ENCODE data around the gene GOLGA5. TPM values are rescaled to one million over a fixed set of nuclear protein-coding genes. Genes with fewer than 3 reads are reported as not detected.

GOLGA5 gene
- total RNA-seq, 1 experiment from 2014 or later, result 25.4 TPM

GRCh38 chr14:92787554-92787953, 6.6 kb upstream of the GOLGA5 start:
- H4K91ac ChIP-seq (ENCODE audit: insufficient read length, low read depth, low read length), result no peak overlapping the region
- no peak overlapping the region for H2AK5ac ChIP-seq (ENCODE audit: insufficient read length, low read length)
- no peak overlapping the region for H4K5ac ChIP-seq (ENCODE audit: insufficient read length, low read depth, low read length)
- no peak overlapping the region for H3T11ph ChIP-seq (ENCODE audit: low read length)
- no peak overlapping the region for H3K27ac Mint-ChIP-seq
- no peak overlapping the region for H3K56ac ChIP-seq (ENCODE audit: insufficient read length, low read depth, low read length)
- H2BK15ac ChIP-seq (ENCODE audit: low read depth, low read length), result no peak overlapping the region
- H3K9me3 Mint-ChIP-seq, result peaks cover 16 to 25% of the 10 kb centered on the region in 2 experiments
- H2AFZ ChIP-seq (ENCODE audit: low read length), result no peak overlapping the region
- DNase-seq, result no peak
- peaks cover 4 to 8% (median 4%) of the 10 kb centered on the region in 3 experiments; a peak in 5 of 7 replicates for H3K36me3 Mint-ChIP-seq (ENCODE audit: insufficient read depth in 1 of 3, low read depth in 3 of 3)
- no peak overlapping the region for H2BK12ac ChIP-seq (ENCODE audit: insufficient read length, low read depth, low read length)
- no peak overlapping the region for H3K23ac ChIP-seq (ENCODE audit: insufficient read length, low read depth, low read length)
- H3K14ac ChIP-seq (ENCODE audit: insufficient read depth, low read length), result no peak overlapping the region
- H3K27ac ChIP-seq (ENCODE audit: insufficient read length, low read depth, low read length), result no peak overlapping the region
- TF ChIP-seq CTCF (conservative IDR thresholded peaks at IDR 0.05), result no peak
- no peak overlapping the region for H3K4me3 Mint-ChIP-seq
- no peak overlapping the region for H3K4me2 ChIP-seq (ENCODE audit: insufficient read depth, insufficient read length, low read length)
- no peaks in the 10 kb centered on the region for H3K27me3 ChIP-seq (ENCODE audit: insufficient read depth, low read length)
- no peaks in the 10 kb centered on the region for H3K9me3 ChIP-seq (ENCODE audit: control insufficient read depth, low read depth, low read length)
- H3K9ac ChIP-seq (ENCODE audit: extremely low read depth, insufficient read length, low read length), result no peak overlapping the region
- H4K8ac ChIP-seq (replicated peaks; ENCODE audit: insufficient read length, low read depth, low read length), result no peak overlapping the region
- H2BK20ac ChIP-seq (ENCODE audit: low read depth, low read length, poor library complexity, severe bottlenecking), result no peak overlapping the region
- H3K27me3 Mint-ChIP-seq (ENCODE audit: low read depth), result no peaks in the 10 kb centered on the region; the same call in none of the 2 replicates
- no peak overlapping the region for H2BK120ac ChIP-seq (ENCODE audit: low read depth, low read length, poor library complexity, severe bottlenecking)
- no peaks in the 10 kb centered on the region for H3K79me2 ChIP-seq (ENCODE audit: insufficient read depth, low read length)
- H3K23me2 ChIP-seq (ENCODE audit: insufficient read length, low read depth, low read length, poor library complexity, severe bottlenecking), result no peaks in the 10 kb centered on the region
- H4K20me1 ChIP-seq (ENCODE audit: control insufficient read depth, insufficient read depth, insufficient read length), result no peaks in the 10 kb centered on the region
- no CpG with 5 or more reads among the region's 2 CpGs for WGBS (ENCODE audit: extremely low coverage, insufficient read length, low lambda C conversion rate)
- H2BK5ac ChIP-seq (ENCODE audit: insufficient read length, low read length), result no peak overlapping the region
- no peak overlapping the region for H3K4ac ChIP-seq (ENCODE audit: low read depth, low read length)
- no peaks in the 10 kb centered on the region for H3K79me1 ChIP-seq (ENCODE audit: insufficient read depth, low read depth, low read length, poor library complexity, severe bottlenecking)
- H3K4me1 ChIP-seq (ENCODE audit: insufficient read depth, low read length), result no peaks in the 10 kb centered on the region; the same call in 1 of the 2 replicates
- no peaks in the 10 kb centered on the region; a peak in 2 of 4 replicates for H3K4me1 Mint-ChIP-seq
- H3K18ac ChIP-seq (ENCODE audit: insufficient read length, low read depth, low read length), result no peak overlapping the region

Data from H9 (cell line).